ENCODE data around the gene SYT4.
"Not testable (repeated sequence)": the region's sequence is repeated elsewhere in the genome, so short reads cannot be mapped to it uniquely, and the experiment has no call there.

The SYT4 gene, protein sequence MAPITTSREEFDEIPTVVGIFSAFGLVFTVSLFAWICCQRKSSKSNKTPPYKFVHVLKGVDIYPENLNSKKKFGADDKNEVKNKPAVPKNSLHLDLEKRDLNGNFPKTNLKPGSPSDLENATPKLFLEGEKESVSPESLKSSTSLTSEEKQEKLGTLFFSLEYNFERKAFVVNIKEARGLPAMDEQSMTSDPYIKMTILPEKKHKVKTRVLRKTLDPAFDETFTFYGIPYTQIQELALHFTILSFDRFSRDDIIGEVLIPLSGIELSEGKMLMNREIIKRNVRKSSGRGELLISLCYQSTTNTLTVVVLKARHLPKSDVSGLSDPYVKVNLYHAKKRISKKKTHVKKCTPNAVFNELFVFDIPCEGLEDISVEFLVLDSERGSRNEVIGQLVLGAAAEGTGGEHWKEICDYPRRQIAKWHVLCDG

DNA sequence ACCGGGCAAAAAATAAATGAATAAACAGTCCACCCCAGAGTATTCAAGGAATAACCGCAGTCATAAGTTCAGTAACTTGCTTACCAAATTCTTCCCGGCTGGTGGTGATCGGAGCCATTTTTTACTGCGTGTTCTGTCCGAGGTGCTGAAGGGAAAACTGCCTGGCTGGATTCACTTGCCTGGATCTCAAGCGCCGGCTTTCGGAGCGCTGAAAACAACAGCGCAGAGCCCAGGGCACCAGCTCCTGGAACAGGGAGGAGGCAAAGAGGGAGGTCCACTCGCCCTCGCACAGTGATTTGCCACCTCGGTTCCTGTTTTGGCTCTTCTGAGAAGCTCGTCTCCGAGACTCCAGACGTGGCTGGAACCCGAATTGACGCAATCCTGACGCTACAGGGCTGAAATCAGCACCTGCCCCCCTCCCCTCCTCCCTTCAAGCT lies at the start of gene SYT4:
Gene SYT4, minus strand, starts transcription at position 327 of the 437 bp plus-strand sequence. Its CDS starts 209 bp downstream, at position 118.
- DNase-seq, result peak; percentile 83

DNA sequence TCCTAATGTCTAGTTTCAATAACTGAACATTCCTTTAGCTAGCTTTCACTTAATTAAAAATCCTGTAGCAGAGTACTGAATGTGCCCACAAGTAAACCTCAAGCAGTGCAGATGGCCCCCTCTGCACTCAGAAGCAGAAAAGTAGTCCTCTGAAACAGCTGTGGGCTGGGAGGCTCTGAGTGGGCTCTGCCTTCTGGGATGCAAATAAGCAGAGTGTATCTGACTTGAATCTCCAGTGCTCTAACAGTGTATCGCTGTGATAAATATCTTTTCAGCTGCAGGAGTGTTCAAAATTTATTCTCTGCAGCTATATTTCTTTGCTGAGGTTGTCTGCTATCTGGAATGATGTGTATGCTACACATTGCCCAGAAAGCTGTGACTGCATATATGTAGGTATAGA lies 44.8 kb upstream of the SYT4 start:
- no peak for DNase-seq

DNA sequence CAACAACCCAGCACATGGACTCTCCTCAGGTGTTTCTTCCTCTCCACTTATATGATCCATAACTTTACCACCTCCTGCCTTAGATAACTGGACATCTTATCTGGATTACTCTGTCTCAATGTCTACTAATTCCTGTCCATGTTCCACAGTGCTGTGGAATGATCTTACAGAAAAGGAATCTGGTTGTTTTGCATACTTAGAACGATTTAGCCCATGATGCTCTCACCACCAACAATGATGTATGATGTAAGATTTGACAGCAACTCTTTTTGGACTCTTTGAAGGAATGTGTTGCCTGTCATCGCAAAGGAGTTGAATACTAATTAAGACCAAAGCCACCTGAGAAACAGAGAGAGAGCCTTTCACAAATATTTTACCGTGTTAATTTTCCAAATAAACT lies 37.7 kb upstream of the SYT4 start:
- no peak for DNase-seq

- DNase-seq, result no peak
Measured at GRCh38 chr18:43312891-43313290, 35.6 kb upstream of the SYT4 start.

DNA sequence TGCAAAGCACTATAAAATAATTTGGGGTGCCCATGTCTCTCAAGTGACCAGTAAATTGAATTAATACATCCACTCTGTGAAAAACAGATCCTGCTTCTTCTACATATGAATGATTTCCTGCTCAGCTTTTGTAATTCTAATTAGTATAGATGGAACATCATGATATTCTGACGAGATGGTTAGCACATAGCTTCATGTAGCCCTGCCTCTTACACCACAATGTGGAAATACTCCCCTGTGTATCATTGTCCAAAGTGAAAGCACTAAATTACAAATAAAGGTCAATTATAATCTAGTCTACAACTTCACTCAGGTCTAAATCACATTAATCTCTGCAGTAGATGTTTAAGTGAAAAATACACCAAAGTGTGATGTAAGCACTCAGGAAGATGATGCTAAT lies 32.9 kb upstream of the SYT4 start:
- DNase-seq, result no peak

DNA sequence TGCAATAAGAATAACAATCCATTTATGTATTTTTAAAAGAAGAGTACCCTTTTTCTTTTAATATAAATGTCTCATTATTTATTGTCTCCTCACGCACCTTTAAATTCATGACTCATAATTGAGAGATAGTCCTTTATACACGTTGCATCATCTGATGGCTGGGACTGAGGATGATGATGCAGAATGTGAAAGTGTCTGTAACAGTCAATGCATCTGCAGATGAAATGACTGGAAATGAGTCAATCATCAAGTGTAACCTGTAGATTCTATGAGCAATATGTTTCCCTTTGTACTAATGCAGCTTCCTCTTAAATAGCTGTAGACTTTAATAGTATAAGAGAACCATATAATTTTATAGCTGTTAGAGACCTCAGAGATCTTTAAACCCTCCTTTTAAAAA lies 26.1 kb upstream of the SYT4 start:
- DNase-seq, result no peak

- not testable (repeated sequence) for DNase-seq
Measured at GRCh38 chr18:43286187-43286586, 8.9 kb upstream of the SYT4 start.

- no peak for DNase-seq
Measured at GRCh38 chr18:43283299-43283698, 6.0 kb upstream of the SYT4 start.

- DNase-seq, result peak; percentile 94
Measured at GRCh38 chr18:43279015-43279744, 1.9 kb upstream of the SYT4 start.

DNA sequence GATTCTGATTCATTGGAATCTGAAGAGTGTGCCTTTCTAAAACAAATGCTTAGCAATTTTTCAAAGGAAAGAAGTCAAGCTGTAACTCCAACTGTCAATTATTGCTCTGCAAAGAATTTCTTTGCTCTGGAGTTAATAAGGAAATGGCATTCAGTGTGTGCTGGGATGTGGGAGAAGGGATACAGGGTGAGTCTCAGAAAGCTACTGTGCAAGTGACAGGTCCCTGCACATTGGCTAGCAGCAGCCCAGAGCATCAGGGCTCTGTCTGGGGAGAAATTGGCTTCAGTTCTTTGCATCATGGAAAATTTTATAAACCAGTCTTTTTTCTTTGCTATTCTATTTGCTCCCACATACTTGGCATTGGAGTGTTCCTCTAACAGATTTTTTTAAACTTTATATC lies 1.1 kb upstream of the SYT4 start:
- DNase-seq, result peak; percentile 15

DNA sequence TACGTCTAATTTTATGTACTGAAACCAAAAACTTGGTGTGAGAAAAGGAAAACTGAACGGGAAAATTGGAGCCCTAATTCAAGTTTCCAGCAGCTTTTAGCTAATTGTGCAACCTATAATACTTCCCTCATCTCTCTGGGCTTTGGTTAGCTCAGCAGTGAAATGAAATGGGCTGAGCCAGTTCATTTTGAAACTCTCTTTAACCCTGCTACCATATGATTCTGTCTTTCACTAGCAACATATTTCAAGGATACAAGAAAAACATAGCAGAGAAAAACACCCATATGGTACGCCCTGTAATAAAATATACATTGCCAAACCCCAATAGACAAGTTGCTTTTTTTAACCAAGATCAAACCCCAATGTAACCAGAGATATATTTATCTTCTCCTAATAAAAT lies 799 bp downstream of the SYT4 start:
- no peak for DNase-seq

DNA sequence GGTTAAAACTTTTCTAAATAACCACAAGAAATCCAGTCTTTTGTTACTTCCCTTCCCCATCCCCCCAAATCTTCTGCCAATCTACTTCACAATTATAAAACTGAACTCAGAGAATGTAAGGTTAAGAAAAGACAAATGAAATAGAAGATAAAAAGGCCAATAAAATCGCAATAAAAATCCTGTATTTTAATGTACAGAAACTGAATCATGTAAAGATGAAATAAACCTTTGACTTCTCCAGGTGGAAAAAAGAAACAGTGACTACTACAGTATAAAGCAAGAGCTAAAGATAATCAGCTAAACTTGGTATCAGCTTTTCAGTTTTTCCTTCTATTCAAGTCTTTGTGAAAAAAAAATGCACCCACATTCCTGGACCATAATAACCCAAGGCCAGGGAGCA lies 1.7 kb downstream of the SYT4 start:
- no peak for DNase-seq

DNA sequence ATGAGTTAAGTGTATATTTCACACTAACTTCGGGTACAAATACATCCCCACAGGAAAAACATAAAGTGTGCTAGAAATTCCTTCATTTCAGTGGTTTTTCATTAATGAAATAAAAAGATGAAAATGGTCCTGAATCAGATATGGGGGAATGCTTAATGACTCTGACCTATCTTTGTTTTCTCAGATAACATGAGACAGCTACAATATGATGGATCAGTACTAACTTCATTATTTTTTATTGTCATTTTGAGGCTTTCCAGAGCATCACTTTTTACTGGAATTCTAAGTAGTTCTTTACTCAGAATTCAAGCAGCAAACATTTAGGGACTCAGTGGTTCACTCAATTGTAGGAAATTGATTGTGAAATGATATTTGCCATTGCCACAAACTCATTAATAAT lies 2.8 kb downstream of the SYT4 start:
- DNase-seq, result no peak

GRCh38 chr18:43271593-43272432 lies 5.5 kb downstream of the SYT4 start:
- DNase-seq, result peak; percentile 6

DNA sequence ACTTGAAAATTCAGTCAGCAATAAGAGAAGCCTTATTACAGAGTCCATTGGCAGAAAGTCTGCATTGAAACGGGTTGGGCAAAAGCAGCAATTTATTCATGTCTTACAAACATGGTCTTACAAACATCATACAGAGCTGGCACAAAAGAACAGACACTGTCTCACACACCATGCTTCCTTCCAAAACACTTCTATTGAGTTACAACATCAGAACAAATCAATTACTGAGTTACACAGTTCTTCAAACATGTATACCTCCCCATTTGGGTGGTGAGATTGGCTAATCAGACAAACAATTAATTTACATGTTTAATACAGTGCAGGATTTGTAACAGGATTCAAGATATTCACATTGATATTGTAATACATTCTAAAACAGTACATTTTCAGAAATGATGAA lies 9.5 kb downstream of the SYT4 start:
- DNase-seq, result no peak

DNA sequence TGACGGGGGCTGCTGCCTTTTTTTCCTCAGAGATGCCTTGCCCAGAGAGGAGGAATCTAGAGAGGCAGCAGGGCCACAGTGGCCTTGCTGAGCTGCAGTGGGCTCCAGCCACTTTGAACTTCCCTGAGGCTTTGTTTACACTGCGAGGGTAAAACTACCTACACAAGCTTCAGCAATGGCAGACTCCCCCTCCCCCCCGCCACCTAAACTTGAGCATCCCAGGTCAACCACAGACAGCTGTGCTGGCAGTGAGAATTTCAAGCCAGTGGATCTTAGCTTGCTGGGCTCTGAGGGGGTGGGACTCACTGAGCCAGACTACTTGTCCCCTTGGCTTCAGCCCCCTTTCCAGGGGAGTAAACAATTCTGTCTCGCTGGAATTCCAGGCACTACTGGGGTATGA lies 11.8 kb downstream of the SYT4 start:
- DNase-seq, result no peak

GRCh38 chr18:43248610-43249249 lies 28.6 kb downstream of the SYT4 start:
- no peak for DNase-seq

DNA sequence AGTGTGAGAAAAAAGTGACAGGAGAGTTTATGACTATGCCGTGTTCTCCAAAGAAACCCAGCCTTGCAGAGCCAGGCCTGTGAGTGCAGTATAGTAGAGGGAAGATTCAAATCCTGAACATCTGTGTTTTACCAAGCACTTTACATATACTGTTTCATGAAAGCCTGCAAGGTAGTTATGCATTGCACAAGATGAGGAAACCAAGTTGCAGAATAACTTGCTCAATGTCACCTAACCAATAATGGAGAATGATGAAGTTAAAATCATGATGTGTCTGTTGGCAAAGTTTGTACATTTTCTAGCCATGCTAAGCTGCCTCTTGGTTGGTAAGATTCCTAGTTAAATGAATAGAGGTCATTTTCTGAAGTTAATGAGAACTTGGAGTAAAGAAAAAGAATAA lies 29.3 kb downstream of the SYT4 start:
- DNase-seq, result no peak

GRCh38 chr18:43238429-43238828 lies 38.9 kb downstream of the SYT4 start:
- DNase-seq, result no peak

DNA sequence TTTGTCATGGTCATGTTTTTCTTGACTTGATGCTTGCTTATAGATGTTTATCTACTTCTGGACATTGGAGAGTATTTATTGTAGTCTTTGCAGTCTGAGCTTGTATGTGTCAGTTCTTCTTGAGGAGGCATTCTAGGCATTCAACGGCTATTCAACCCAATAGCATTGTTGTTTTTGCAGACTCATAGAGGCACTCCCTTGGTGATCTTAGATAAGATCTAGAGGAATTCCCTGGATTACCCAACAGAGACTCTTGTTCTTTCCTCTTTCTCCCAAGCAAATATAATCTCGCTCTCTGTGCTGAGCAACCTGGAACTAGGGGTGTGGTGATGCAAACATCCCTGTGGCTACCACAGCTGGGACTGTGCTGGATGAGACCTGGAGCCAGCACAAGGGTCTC lies 40.4 kb downstream of the SYT4 start:
- no peak for DNase-seq

GRCh38 chr18:43234889-43235288 lies 42.4 kb downstream of the SYT4 start:
- no peak for DNase-seq

DNA sequence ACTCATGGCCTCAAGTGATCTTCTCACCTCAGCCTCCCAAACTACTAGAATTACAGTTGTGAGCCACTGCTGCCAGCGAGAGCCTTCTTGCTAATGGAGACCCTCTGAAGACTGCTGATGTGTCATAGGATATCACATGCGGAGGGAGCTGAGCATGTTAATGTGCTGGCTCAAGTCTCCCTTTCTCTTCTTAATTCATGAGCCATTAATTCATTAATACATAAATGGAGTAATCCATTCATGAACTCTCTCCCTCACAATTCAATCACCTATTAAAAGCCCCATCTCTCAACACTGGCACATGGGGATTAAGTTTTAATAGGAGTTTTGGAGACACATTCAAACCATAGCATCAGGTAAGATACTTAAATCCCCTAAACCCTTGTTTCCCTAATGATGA lies 54.8 kb downstream of the SYT4 start:
- no peak for DNase-seq

- no peak for DNase-seq
Measured at GRCh38 chr18:43220691-43221090, 56.6 kb downstream of the SYT4 start.

All from NCI-H446 treated with DMSO at 0.1 percent for 48 hours (cell line).